ENCODE data around the gene GPR84.

GPR84 gene

GRCh38 chr12:54364413-54364812, at the start of gene GPR84:
Gene GPR84, minus strand, starts transcription at chr12:54364486. Its CDS starts 635 bp downstream, at chr12:54363851.
- no peak for DNase-seq

DNA sequence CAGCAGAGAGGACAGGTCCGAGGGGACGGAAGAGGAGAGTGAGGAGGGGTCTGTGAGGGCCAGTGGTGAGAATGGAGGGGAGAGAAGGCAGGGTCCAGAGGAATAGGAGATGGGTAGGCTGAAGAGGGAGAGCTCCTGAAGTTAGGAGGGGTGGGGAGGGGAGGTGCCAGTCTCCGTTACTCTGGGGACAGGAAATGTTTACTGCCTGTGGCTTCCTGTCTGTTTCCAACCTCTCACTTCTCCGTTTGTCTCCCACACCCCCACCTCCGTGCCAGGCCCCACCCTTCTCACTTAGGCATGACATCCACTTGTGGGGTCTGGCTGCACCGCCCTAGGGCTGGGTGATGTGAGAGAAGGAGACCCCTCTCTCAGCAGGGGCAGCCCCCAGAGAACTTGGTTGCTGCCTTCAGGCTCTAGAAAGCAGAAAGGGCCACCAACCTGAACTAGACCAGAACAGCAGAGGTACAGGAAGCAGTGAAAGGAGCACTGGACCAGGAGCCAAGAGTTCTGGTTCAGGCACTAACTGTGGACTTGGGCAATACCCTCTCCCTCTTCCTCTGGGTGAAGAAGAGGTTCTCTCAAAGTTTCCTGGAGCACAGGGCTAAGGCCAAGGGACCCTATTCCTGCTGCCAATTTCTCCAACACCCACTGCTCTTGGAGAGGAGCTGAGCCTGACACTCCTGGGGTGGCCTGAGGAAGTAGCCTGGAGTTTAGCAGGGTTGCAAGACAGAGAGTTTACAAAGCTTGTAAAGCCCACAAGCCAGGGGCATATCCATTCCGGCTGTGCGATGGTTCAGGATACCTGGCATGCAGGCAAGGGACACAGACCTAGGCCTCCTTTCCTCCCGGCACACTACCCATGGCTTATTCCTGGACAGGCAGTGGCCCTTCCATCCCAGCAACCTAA, 49.3 kb upstream of the GPR84 start:
- DNase-seq = peak; percentile 83

- DNase-seq = no peak
Observed at GRCh38 chr12:54412786-54413185, 48.5 kb upstream of the GPR84 start.

DNA sequence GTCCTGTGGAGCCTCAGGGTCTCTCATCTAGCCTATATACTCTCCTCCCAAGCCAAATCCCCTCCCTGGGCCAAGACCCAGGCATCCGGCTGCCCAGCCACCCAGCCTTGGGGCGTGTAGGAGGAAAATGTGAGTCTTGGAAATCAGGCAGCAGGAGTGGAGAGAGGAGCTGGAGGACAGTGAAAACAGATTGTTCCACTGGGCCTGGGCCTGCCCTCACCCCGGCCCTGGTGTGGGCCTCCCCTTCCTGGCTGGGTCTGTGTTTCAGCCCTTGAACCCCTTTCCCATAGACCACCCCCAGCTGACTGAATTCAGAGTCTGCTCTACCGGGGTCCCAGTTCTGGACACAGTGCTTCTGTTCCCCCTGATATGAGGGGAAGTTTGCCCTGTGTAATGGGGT, 48.1 kb upstream of the GPR84 start:
- no peak for DNase-seq

- DNase-seq = peak; percentile 69
Observed at GRCh38 chr12:54411391-54412241, 47.3 kb upstream of the GPR84 start.

GRCh38 chr12:54409267-54409666, 45.0 kb upstream of the GPR84 start:
- no peak for DNase-seq

DNA sequence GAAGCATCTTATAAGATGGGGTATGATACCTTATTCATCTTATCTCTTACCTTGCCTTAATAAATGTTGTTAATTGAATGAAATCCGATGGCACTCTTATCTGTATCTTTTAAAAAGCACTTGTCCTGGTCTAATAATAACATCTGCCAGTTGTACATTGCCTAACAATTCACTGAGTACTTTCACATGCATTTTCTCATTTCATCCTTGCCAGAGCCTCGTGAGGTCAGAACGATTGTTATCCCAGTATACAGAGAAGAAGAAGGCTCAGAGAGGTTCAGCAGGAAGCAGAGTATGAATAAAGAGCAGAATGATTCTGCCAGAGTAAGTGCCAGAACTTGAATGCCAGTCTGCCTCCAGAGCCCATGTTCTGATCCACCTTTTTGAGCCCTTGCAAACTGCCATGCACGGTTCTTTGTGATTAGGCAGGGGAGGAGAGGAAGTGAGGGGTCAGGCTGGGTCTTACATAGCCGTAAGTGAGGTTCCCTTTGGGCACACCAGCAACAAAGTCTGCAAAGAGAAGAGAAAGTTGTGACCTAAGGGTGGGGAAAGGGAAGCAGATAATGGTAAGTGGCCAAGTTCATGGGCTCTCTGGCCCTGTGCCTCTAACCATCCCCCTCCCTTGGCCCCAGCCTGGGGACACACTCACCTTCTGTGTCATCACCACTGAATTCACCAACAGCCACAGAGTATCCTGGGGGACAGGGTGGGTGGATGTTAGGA, 43.1 kb upstream of the GPR84 start:
- no peak for DNase-seq

GRCh38 chr12:54405573-54405972, 41.3 kb upstream of the GPR84 start:
- DNase-seq = no peak

DNA sequence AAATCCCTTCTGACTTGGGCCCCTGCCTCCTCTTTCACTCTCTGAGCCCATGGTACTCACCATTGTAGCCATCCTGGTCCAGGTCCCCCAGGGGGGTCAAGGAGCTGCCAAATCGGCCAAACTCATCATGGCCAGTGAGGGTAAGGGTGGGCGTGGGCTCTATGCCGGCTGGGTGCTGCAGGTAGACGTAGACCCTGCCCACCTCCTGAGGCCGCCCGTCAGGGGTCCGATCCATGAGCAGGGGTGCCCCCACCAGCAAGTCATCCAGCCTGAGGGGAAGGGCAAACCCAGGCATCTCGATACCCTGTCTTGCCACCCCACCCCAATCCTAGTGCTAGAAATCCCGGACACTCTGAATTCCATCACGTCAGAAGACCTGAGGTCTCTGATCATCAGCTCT, 40.8 kb upstream of the GPR84 start:
- no peak for DNase-seq

GRCh38 chr12:54404061-54405004, 40.0 kb upstream of the GPR84 start:
- DNase-seq = peak; percentile 67

GRCh38 chr12:54401119-54401518, 36.8 kb upstream of the GPR84 start:
- DNase-seq = no peak

- DNase-seq = peak; percentile 92
Observed at GRCh38 chr12:54398995-54399793, 34.9 kb upstream of the GPR84 start.

DNA sequence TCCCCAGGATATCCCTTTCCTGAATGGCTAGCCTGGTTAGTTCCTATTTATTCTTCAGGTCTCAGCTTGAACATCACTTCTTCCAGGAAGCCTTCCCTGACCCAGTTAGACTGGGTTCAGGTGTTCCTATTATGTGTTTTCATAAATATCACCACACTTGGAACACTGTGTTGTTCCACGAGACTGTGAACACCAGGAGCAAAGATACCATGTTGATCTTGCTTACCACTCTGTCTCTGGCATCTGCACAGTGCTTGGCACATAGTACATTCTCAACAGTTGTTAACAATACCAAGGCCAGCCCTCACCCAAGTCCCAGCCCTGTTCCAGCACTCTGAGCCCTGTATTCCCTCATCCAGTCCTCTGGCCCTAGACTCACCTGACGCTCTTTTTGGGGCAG, 33.9 kb upstream of the GPR84 start:
- DNase-seq = no peak

DNA sequence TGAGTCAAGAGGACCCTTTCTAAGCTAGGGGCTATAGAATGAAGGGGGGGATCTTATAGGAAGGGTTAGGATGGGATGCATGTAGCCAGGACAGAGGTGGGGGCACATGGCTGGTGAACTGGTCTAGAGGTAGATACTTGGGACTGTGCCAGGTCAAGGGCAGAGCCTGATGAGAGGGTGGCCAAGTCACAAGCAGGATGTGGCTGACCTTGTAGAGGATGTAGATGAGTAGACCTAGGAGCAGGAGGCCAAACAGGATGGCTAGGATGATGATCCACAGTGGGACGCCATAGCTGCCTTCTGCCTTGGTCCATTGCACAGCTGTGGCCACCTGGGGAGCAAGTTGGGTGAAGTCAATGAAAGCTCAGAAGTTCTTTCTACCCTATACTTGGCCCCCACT, 32.9 kb upstream of the GPR84 start:
- no peak for DNase-seq

DNA sequence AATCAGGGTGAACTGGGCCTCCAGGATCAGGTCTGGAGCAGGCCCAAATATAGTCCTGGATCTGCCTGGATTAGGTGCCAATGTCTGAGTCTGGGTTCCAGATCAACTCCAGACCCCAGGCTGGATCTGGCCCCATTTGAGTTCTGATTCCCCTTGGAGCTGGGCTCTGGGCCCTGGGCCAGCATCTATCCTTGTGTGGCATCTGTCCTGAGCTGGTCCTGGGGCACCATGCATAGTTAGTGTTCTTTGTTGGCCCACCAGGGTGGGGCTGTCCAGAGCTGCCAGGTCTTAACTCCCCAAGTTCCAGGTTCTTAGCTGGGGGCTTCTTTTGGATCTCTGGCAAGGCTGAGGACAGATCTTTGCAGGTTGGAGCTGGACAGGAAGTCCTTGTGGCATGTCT, 31.3 kb upstream of the GPR84 start:
- no peak for DNase-seq

DNA sequence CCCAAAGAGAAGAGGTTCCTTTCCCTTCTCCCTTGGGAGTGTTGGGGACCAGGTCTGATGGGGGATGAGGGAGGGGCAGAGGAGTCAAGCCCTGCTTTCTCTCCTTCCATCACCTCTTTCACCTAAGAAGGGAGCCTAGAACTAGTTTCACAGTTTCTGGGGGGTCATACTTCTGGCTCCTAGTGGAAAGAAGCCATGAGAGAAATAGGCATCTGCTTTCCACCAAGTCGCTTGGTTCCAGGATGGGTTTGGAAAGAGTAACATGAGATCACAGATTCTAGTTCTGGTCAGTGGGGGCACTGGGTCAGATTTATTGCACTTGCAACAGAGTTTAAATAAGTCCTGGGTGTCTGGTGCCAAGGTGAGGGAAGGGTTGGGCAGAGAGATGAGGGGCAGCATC, 30.7 kb upstream of the GPR84 start:
- no peak for DNase-seq

DNA sequence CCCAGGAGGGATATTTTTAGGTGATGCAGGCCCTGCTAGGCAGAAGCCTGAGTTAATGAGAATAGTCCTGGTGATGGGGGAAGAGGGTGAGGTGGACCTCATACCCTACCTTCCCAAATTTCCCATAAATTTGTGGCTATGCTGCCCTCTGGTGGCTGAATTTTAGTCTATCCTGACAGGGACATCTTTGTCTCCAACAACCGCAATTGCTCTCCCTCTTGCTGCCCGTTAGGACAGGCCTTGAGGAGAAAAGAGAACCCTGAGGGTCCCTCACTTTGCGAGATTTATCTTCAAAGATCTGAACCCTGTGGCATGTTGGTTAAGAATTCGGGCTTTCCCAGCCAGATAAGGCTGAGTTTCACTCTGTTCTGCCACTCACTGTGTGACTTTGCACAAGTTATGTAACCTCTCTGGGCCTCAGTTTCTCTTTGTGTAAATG, 30.0 kb upstream of the GPR84 start:
- no peak for DNase-seq

GRCh38 chr12:54393743-54394142, 29.5 kb upstream of the GPR84 start:
- DNase-seq = no peak

- no peak for DNase-seq
Observed at GRCh38 chr12:54393207-54393609, 28.9 kb upstream of the GPR84 start.

DNA sequence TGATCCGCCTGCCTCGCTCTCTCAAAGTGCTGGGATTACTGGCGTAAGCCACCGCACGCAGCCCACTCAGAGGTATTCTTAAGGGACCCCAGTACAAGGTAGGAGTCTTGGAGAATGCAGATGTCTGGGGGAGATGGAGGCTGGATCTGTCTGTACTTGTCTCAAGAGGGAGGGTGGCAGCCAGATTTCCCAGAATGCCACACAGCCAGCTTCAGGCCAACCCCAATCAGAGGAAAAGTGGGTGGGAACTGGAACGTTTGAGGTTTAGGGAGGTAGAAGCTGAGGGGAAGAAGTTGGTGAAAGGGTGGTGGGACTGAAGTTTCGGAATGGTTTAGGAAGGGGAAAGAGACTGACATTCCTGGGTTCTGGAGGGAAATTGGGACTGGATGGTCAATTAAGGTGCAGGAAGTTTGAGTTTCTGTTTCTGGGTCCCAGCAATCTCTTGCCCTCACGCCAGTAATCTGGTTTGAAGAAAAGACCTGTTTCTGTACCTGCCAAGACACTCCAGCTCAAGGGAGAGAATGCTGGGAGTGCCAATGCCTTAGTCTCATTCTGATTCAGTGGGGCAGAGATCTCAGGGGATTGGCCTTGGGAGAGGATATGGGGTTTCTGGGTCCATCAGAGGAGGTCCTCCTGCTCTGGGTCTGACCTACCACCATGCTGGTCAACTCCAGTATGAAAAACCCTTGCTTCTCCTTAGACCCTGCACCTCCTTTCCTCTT, 28.4 kb upstream of the GPR84 start:
- no peak for DNase-seq
